SK-MEL-5 (cell line): Measurements from ENCODE around the gene GLI3. TPM values are rescaled to one million over a fixed set of nuclear protein-coding genes. Genes with fewer than 3 reads are reported as not detected.

Source experiments
- DNase-seq: peaks from one replicate; pipeline ENCODE4 v3.0.0-alpha.2; 2016; ENCODE audit warnings: low read depth, low spot score
- in situ Hi-C: cut with HindIII; loops from 2 replicates; pipeline ENCODE4 v1.10.0; 2016; ENCODE audit warnings: low sequenced_read_pairs, high pct_unique_total_duplicates, low pct_unique_long_range_greater_than_20kb
- small RNA-seq, 2 experiments: library from RNA; depleted of rRNA; stranded (forward); fragments of <200 nt; gene quantifications; one replicate each; pipeline ENCODE3, GENCODE V24; 2014
- total RNA-seq: library from RNA; depleted of rRNA; stranded (reverse); fragments of >200 nt; shearing (Covaris generic); gene quantifications from 2 replicates; pipeline ENCODE4 v1.2.3, GENCODE V29; 2014

GLI3 gene
- total RNA-seq, 1 experiment from 2014 or later = 2.7 TPM

DNA sequence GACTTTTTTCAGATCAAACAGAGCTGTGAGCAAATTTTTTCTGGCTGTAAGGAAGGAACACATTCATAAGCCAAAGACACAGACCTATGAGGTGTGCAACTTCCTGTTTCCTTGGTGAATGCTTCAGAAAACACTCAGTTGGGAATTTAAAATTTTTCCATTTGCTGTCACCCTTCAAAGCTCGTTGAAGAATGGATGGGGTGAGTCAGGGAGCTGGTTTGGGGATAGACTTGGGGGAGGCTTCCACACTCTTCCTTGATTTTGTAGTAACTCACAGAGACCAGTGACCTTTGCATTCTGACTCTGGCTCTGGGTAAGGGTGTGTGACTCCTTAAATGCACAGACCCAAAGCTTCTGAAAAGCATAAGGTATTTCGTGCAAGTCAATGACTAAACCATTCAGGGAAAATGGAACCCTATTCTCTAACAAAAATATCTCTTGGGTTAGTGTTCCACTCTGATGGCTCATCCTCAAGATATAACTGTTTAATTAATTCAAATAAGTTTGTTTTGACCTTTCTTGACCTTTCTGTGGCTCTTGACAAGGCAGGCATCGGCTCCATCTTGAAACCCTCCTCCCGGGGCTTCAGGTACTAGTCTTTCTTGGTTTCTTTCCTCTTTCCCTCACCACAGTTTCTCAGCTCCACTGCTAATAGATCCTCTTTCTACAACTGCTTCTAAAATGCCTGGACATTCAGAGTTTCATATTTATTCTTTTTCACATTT, 306.3 kb downstream of the GLI3 start:
- in situ Hi-C loops = no loop called here
- no peak for DNase-seq

DNA sequence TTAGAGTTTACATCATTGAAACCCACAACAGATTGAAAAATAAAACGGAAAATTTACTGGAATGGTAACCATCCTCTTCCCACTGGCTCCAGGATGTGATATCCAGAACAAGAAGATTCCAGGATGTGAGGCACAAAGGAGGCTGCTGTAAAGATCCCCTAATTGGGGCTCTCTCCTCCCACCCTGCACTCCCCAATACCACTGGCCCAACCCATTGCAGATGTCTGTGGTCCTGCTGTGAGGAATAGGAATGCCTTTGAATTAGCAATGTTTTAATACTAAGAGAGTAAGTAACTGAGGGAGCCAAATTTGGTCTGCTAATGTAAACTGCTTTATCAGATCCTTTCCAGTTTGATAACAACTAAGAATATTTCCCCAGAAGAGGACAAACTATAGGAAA, 308.2 kb downstream of the GLI3 start:
- no peak for DNase-seq
- in situ Hi-C loops = no loop called here

DNA sequence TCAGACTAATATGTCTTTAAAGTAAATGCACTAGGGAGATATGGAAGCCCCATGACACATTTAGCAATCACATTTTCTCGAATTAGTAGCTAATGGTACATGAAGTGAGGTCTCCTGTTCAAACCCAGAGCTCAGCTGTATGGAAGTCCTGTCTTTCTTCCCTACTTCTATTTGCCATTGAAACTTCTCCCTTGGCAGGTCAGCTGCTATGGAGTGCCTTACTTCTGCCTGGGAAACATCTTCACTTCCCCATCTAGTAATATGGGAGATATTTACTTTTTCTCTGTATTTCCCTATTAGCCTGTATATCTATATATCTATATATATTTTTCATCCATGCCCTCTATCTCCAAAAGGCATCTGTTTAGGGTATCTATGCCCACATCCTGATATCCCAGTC, 308.8 kb downstream of the GLI3 start:
- no peak for DNase-seq
- in situ Hi-C loops = no loop called here

DNA sequence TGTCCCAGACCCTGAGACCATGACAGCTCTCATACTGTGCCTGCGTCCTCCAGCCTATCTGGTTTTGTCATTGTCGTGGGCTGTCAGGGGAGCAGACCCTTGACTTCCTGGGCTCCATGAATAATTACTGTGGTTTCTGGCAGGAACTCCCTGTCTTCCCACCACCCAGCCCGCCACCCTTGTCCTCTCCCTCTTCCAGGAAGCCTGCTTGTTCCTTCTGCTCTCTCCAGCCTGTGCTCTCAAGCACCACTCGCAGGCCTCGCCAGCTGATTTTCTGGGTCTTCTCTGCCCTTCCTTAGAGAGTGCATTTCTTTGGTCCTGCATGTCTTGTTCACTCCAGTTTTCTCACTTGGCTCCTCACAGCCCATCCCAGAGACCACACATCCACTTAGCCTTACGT, 309.6 kb downstream of the GLI3 start:
- DNase-seq = no peak
- in situ Hi-C loops = no loop called here

DNA sequence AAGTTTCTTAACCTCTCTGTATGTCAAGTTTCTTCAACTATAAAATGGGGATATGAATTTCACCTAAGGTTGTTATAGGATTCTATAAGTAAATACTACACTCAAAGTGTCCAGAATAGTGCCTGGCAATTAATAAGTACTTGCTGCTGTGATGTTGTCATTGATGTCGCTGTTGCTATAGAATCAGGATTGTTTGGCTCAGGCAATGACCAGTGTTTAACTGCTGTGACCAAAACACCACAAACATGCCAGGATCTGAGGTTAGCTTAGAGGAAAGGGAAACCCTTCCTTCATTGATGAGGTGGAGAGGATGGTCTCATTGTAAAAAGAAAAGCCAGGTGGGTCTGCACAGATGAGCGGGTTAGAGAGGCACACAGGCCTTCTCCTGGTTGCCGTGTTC, 311.1 kb downstream of the GLI3 start:
- in situ Hi-C loops = no loop called here
- no peak for DNase-seq

DNA sequence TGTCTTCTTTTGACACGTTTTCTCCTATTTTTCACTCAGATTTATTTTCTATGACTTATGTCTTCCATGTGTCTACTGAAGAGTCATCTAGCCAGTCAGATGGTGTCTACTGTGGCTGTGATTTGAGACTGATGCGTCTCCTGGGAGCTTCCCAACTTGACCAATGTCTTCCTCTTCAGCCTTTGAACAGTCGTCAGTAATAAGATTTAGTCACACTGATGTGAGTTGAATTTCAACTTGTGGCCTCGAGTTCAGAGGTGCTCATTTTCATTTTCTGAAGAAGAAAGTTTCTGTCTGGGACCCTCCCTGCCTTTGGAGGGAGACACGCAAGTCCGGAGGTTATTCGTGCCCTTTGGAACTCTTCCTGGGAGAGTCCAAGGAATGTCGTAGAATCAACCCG, 312.2 kb downstream of the GLI3 start:
- DNase-seq = no peak
- in situ Hi-C loops = no loop called here

DNA sequence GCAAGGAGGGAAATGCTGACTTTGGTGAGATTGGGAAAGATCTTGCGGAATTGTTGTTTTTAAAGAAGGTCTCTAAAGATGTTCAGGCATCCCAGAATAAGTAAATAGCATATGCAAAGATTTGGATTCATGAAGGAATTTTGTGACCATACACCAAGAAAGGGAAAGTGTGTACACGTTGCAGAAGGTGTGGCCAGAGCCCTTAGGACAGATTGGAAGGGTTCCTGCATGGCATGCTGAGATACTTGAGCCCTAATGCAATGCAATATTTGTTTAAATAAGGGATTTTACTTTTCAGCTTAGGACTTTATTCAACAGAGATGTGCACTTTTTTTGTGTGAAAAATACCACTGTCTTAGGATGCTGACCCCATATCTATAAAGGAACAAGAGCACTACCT, 314.6 kb downstream of the GLI3 start:
- in situ Hi-C loops = no loop called here
- DNase-seq = no peak

DNA sequence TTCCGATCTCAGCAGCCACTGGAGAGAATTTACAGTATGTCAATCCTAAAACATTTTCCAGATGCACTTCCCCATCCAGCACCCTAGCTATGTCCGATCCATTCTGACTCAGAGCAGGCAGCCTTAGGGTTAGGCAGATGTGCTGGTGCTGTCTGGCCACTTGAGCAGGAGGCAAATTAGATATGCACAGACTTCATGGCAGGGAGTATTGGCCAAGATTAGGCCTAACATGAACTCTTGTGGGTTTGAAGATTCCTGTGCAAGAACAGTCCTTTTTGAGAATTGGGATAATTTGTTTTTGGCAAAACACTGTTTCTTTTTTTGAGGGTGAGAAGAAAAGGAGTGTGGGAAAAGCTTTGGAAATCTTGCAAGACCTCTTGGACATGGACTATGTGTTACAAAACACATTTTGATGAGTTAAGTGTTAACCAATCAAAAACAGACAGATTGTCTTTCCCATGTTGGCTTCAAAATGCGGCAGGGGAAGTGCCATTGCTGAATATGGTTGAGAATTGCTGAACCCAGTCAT, 315.5 kb downstream of the GLI3 start:
- in situ Hi-C loops = no loop called here
- no peak for DNase-seq

DNA sequence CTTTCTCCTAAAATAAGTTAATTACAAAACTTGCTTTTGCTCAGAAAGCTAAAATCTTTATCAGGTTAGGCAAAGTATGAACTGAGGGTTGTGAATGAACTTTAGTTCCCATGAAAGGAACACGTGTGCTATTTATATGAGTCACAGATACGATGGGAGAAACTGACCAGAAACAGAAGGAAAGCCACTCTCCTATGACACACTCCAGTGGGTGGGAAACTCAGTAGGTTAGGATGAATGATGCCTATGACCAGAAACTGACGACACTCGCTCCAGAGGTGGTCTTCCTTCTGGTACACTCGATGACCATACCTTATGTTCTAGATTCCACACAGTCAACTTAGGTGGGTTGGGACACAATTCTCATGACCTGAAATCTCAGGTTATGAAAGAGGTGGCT, 318.4 kb downstream of the GLI3 start:
- in situ Hi-C loops = no loop called here
- no peak for DNase-seq

DNA sequence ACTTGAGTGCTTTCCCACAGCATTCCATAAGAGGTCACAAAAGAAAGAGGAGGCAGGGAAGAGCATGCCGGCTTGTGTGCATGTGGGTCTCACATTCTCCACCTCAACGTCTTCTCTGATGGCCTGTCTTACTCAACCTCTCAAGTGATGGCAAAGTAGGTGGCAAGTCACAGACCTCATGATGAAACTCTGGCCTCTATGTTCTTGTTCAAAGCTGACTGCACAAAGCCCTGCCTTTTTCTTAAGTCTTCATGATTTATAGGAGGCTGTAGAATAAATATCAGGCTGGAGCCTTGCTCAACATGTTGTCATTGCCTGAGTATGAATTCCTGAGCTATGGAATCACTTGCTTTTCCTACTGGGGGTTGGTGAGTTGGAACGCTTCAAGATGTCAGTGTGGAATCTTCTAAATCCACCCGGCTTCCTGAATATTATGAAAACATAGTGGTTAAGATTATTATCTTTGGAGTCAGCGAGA, 320.5 kb downstream of the GLI3 start:
- in situ Hi-C loops = no loop called here

DNA sequence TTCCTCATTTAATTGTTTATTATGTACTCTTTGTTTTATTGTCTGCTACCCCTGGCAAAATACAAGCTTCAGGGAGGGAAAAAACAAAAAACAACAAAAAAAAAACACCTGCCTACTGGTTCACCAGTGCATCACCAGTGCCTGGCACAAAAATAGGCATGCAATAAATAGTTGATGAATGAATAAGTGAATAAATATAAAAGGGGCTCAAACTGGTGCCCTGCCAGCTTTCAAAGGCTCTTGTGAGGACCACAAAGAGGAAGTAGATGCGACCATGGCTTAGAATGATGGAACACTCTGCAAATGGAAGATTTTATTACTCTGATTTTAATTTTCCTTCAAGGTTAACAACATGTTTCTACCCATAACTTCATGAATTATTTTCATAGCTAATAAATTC, 321.1 kb downstream of the GLI3 start:
- in situ Hi-C loops = no loop called here
- no peak for DNase-seq

More for the DNA sequence above, 320.5 kb downstream of the GLI3 start:
- DNase-seq = peak; percentile 14

DNA sequence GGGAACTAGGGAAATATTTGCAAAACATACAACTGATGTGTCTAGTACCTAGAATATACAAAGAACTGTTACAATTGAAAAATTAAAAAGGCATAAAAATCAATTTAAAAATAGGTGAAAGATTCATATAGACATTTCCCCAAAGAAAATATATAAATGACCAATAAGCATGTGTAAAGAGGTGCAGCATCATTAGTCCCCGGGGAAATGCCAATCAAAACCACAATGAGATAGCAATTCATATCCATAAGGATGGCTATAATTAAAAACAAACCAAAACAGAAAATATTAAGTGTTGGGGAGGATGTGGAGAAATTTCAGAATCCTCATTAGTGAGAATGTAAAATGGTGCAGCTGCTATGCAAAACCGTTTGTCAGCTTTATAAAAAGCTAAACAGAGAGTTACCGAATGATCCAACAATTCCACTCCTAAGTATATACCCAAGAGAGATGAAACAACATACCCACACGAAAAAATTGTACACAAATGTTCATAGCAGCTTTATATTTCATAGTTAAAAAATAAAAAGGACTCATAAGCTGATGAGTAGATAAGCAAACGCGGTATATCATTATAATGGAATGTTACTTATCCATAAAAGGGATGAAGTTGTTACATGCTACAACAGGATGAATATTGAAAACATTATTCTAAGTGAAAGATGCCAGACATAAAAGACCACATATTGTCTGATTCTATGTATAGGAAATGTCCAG, 324.0 kb downstream of the GLI3 start:
- in situ Hi-C loops = no loop called here

DNA sequence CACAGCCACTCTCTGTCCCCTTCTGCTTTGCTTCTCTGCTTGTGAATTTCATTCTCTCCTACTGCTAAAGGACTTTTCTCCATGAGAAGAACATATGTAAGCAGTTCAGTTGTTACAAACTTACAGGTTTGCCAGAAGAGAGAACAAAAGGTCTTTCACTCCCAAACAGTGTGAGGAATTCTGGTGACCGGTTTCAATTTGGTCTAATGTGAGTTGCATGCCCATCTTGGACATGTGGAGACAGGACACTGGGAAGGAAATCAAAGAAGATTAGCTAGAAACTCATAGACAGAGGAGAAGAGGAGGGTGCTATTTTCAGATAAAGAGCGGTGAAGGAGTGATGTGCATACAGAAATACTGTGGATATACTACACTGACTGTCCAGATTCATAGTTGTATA, 324.6 kb downstream of the GLI3 start:
- in situ Hi-C loops = no loop called here
- DNase-seq = no peak

More for the DNA sequence above, 324.0 kb downstream of the GLI3 start:
- DNase-seq = no peak

DNA sequence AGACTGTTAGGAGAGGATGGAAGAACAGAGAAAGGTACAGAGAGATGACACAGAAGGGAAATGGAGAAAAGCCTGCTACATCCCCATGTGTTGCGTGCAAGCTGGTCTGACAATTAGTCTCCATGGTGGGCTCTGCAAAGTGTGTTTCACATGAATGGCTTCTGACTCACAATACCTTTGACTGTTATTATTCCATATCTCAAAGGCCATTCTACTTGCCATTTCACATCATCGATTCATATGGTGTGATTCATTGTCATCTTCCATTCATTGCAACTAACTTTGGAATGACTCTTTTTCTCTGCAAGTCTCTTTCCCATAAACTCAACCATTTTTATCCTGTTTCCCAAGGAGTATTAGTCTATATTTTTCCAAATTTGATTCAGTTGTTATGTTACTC, 325.2 kb downstream of the GLI3 start:
- in situ Hi-C loops = no loop called here
- no peak for DNase-seq

Small RNAs within 50 kb of the gene (small RNA-seq; reads per million reads assigned to genes)
- gene HMGN2P30 = 0 reads per million in 2 experiments
